HEK293T (cell line): ENCODE results near the gene FGGY.
"Not testable (repeated sequence)": the region's sequence is repeated elsewhere in the genome, so short reads cannot be mapped to it uniquely, and the experiment has no call there.

ENCODE experiments used
- CTCF ChIA-PET: fragments of 350-600 bp; formaldehyde crosslinking; extraction: SDS; loops from one replicate; lab custom pipeline; 2021; ENCODE audit warnings: antibody characterized with exemption, inconsistent platforms; lab: Yijun Ruan, JAX
- POLR2A ChIA-PET: fragments of 350-600 bp; formaldehyde crosslinking; extraction: SDS; loops from one replicate; lab custom pipeline; 2020; ENCODE audit warnings: antibody characterized with exemption, inconsistent platforms; lab: Yijun Ruan, JAX
- DNase-seq: peaks from one replicate; pipeline ENCODE4 v3.0.0; 2012; ENCODE audit warnings: mixed read lengths; ENCODE audit errors: extremely low spot score
- ARNT ChIP-seq: fragments of 450-650 bp; IDR thresholded peaks from 2 replicates; pipeline ENCODE4 v1.6.1; 2017; ENCODE audit warnings: mild to moderate bottlenecking
- BHLHE40 ChIP-seq: fragments of 450-650 bp; IDR thresholded peaks from 2 replicates; pipeline ENCODE4 v1.6.1; 2016; ENCODE audit warnings: mild to moderate bottlenecking, moderate library complexity, borderline replicate concordance
- CTBP1 ChIP-seq: fragments of 450-650 bp; IDR thresholded peaks from 2 replicates; pipeline ENCODE4 v1.6.1; 2016; ENCODE audit warnings: borderline replicate concordance
- ELF4 ChIP-seq: fragments of 450-650 bp; IDR thresholded peaks from 2 replicates; pipeline ENCODE4 v1.6.1; 2017; ENCODE audit warnings: antibody characterized with exemption
- FOXA1 ChIP-seq: fragments of 450-650 bp; IDR thresholded peaks from 2 replicates; pipeline ENCODE4 v1.6.1; 2016; ENCODE audit warnings: mild to moderate bottlenecking
- FOXK2 ChIP-seq: fragments of 450-650 bp; IDR thresholded peaks from 2 replicates; pipeline ENCODE4 v1.6.1; 2016; ENCODE audit warnings: mild to moderate bottlenecking
- FOXM1 ChIP-seq: fragments of 450-650 bp; IDR thresholded peaks from 2 replicates; pipeline ENCODE4 v1.6.1; 2017; ENCODE audit warnings: mild to moderate bottlenecking, borderline replicate concordance
- HDGF ChIP-seq: fragments of 450-650 bp; IDR thresholded peaks from 2 replicates; pipeline ENCODE4 v1.6.1; 2017; ENCODE audit warnings: antibody characterized with exemption, borderline replicate concordance
- L3MBTL2 ChIP-seq: fragments of 450-650 bp; conservative IDR thresholded peaks from 2 replicates; pipeline ENCODE4 v1.6.1; 2016; ENCODE audit warnings: mild to moderate bottlenecking
- LEF1 ChIP-seq: fragments of 450-650 bp; IDR thresholded peaks from 2 replicates; pipeline ENCODE4 v1.6.1; 2017; ENCODE audit warnings: mild to moderate bottlenecking, borderline replicate concordance
- NFRKB ChIP-seq: fragments of 450-650 bp; IDR thresholded peaks from 2 replicates; pipeline ENCODE4 v1.6.1; 2016; ENCODE audit warnings: mild to moderate bottlenecking, moderate library complexity
- PKNOX1 ChIP-seq: fragments of 450-650 bp; IDR thresholded peaks from 2 replicates; pipeline ENCODE4 v1.6.1; 2016
- SP1 ChIP-seq: fragments of 450-650 bp; IDR thresholded peaks from 2 replicates; pipeline ENCODE4 v1.6.1; 2017
- SUZ12 ChIP-seq: fragments of 450-650 bp; IDR thresholded peaks from 2 replicates; pipeline ENCODE4 v1.6.1; 2016; ENCODE audit warnings: mild to moderate bottlenecking
- TARDBP ChIP-seq: fragments of 450-650 bp; IDR thresholded peaks from 2 replicates; pipeline ENCODE4 v1.6.1; 2016
- ZNF384 ChIP-seq: fragments of 450-650 bp; IDR thresholded peaks from 2 replicates; pipeline ENCODE4 v1.6.1; 2016

The FGGY gene

GRCh38 chr1:59523745-59524450 is 227.0 kb downstream of the FGGY start:
- CTCF ChIA-PET: no interaction called here
- TF ChIP-seq NFRKB (no peak), PKNOX1 (no peak), SUZ12 (no peak), FOXA1 (no peak), BHLHE40 (no peak), ZNF384 (no peak), TARDBP (no peak), LEF1 (no peak), CTBP1 (no peak)
- POLR2A ChIA-PET: no interaction called here
- DNase-seq: no peak

- ChIA-PET CTCF (interaction anchor here (0.9 kb wide), 1 partner anchor 173 kb away, joined by 4 read pairs; no protein-coding TSS in a partner anchor), POLR2A (no interaction called here)
Measured at GRCh38 chr1:59526240-59526639, 229.3 kb downstream of the FGGY start.

GRCh38 chr1:59528471-59528870 is 231.6 kb downstream of the FGGY start:
- ChIA-PET POLR2A (no interaction called here), CTCF (no interaction called here)
- TF ChIP-seq HDGF (no peak), CTBP1 (no peak), L3MBTL2 (no peak), TARDBP (no peak), FOXA1 (no peak), LEF1 (no peak), FOXM1 (no peak), FOXK2 (no peak), ARNT (no peak), SUZ12 (no peak), BHLHE40 (no peak), PKNOX1 (no peak), ZNF384 (no peak), NFRKB (no peak), SP1 (no peak), ELF4 (no peak)
- DNase-seq: no peak

More at GRCh38 chr1:59526240-59526639, 229.3 kb downstream of the FGGY start:
- no peak for DNase-seq
- no peak for TF ChIP-seq FOXK2
- no peak for TF ChIP-seq ELF4
- TF ChIP-seq FOXA1: no peak
- no peak for TF ChIP-seq NFRKB
- TF ChIP-seq HDGF: no peak
- TF ChIP-seq SUZ12: no peak
- TF ChIP-seq ARNT: no peak
- no peak for TF ChIP-seq L3MBTL2
- TF ChIP-seq ZNF384: no peak
- no peak for TF ChIP-seq SP1
- TF ChIP-seq BHLHE40: no peak
- TF ChIP-seq FOXM1: no peak
- TF ChIP-seq LEF1: no peak
- TF ChIP-seq CTBP1: no peak
- TF ChIP-seq TARDBP: no peak
- TF ChIP-seq PKNOX1: no peak

- CTCF ChIA-PET: no interaction called here
- TF ChIP-seq FOXA1 (no peak), ELF4 (no peak), CTBP1 (no peak), LEF1 (no peak)
- DNase-seq: no peak
- POLR2A ChIA-PET: no interaction called here
Measured at GRCh38 chr1:59528900-59529299, 232.0 kb downstream of the FGGY start.

- ChIA-PET CTCF (interaction anchor here (0.7 to 1.1 kb wide), 2 partner anchors 9 to 985 kb away, joined by 3 to 4 read pairs; no protein-coding TSS in a partner anchor), POLR2A (interaction anchor here (1.1 kb wide), 1 partner anchor 11 kb away, joined by 5 read pairs; no protein-coding TSS in a partner anchor)
- DNase-seq: no peak
- no peak for TF ChIP-seq ZNF384
- no peak for TF ChIP-seq BHLHE40
- TF ChIP-seq FOXA1: no peak
- TF ChIP-seq TARDBP: no peak
- no peak for TF ChIP-seq PKNOX1
- no peak for TF ChIP-seq SUZ12
- TF ChIP-seq FOXM1: no peak
- no peak for TF ChIP-seq ELF4
- TF ChIP-seq CTBP1: no peak
- no peak for TF ChIP-seq LEF1
- TF ChIP-seq L3MBTL2: no peak
- TF ChIP-seq HDGF: no peak
- no peak for TF ChIP-seq NFRKB
- no peak for TF ChIP-seq SP1
- no peak for TF ChIP-seq FOXK2
- no peak for TF ChIP-seq ARNT
Measured at GRCh38 chr1:59530119-59530518, 233.2 kb downstream of the FGGY start.

GRCh38 chr1:59532102-59532501 is 235.2 kb downstream of the FGGY start:
- TF ChIP-seq FOXM1: no peak
- TF ChIP-seq ZNF384: no peak
- TF ChIP-seq ELF4: no peak
- TF ChIP-seq TARDBP: no peak
- TF ChIP-seq NFRKB: no peak
- TF ChIP-seq CTBP1: no peak
- no peak for TF ChIP-seq L3MBTL2
- TF ChIP-seq FOXK2: no peak
- no peak for TF ChIP-seq SP1
- no peak for TF ChIP-seq LEF1
- no peak for TF ChIP-seq SUZ12
- no peak for TF ChIP-seq HDGF
- TF ChIP-seq BHLHE40: no peak
- no peak for TF ChIP-seq PKNOX1
- TF ChIP-seq ARNT: no peak
- TF ChIP-seq FOXA1: no peak
- ChIA-PET POLR2A (no interaction called here), CTCF (no interaction called here)
- no peak for DNase-seq

- CTCF ChIA-PET, DNase-seq, POLR2A ChIA-PET: not testable (repeated sequence)
Measured at GRCh38 chr1:59538476-59538875, 241.6 kb downstream of the FGGY start.
